NCI-H526 (cell line): ENCODE data around the gene CINP.
"Not testable (repeated sequence)": the region's sequence is repeated elsewhere in the genome, so short reads cannot be mapped to it uniquely, and the experiment has no call there.

Experiments
- DNase-seq, 2 experiments: peaks; one replicate each; lab custom pipeline; 2025; lab: John Stamatoyannopoulos, UW

CINP gene

DNA sequence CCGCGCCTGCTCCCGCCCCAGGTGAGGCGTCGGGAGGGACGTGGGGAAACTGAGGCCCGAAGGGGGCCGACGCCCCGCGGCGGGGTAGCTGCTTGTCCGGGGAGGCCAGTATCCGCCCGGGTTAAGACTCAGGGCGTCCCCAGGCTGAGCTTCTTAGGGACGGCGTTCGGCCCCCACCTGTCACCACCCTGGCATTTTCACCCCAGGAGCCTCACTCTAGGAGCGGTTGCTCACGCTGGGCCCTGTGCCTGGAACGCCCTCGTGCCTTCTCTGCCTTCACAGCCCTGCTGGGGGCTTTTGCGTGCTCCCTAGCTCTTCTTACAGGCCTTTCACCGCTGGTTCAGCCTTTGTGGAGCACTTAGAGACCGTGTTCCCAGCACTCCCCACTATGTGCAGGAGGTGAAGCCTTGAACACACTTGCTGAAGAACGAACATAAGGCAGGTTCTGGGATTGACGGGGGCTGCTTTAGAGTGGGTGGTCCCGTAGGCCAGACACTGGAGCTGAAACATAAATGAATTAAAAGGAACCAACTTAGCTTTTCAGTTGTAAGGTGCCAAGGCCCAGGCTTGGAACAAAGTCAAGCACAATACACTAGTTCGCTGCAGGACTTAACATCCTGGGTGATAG is 42.5 kb downstream of the CINP start:
- peak in 1 of 2 experiments; percentile 38 for DNase-seq

DNA sequence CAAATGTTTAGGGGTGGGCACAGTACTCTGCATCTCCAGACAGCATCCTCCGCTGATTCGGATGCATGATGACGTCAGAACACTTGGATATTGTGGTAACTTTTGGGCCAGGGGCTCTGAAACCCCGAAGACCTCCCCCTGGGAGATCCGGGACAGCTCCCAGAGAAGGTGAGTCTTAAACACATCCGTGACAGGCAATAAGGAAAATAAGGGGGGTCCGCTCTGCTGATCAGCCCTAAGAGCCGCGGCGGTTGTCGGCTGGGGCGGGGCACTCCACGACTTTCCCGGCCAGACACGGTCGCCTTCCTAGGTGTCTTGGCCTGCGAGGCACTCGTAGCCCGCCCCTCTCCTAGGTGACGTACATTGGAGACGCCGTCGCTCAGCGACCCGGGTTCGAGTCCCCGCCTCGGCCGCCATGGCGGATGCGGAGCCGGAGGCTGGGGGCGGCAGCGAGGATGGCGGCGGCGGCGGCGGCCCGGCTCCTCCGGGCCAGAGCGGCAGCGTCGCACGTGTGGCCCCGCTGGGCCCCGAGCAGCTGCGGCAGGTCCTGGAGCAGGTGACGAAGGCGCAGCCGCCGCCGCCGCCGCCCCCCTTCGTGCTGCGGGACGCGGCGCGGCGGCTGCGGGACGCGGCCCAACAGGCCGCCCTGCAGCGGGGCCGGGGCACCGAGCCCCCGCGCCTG is 43.2 kb downstream of the CINP start, which contains the start of gene ZNF839:
Gene ZNF839, plus strand, starts transcription at position 396 of the 682 bp plus-strand sequence. Its CDS starts 20 bp downstream, at position 416.
- DNase-seq = peak; percentile 71 to 93

DNA sequence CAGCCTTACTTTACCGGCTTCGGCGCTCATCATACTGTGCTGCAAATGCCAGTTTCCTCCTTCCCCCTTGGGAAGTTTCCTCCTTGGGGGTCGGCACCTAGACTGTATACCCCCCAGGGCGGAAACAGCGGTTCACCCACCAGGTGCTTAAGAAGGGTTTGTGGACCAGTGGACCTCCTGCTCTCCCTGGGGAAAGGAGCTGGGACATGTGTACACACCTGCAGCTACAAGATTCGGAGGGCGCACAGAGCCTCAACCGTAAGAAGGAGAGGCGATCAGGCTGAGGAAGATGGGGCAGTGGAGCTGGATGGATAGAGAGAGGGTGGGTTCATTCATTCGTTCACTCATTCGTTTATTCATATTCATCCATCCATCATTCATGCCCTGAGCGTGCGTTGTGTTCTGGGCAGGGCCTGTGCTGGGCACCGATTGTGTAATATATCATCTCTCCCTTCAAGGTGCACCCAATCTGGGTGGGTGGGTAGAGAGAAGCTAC is 43.9 kb downstream of the CINP start:
- DNase-seq = peak in 1 of 2 experiments; percentile 23

DNA sequence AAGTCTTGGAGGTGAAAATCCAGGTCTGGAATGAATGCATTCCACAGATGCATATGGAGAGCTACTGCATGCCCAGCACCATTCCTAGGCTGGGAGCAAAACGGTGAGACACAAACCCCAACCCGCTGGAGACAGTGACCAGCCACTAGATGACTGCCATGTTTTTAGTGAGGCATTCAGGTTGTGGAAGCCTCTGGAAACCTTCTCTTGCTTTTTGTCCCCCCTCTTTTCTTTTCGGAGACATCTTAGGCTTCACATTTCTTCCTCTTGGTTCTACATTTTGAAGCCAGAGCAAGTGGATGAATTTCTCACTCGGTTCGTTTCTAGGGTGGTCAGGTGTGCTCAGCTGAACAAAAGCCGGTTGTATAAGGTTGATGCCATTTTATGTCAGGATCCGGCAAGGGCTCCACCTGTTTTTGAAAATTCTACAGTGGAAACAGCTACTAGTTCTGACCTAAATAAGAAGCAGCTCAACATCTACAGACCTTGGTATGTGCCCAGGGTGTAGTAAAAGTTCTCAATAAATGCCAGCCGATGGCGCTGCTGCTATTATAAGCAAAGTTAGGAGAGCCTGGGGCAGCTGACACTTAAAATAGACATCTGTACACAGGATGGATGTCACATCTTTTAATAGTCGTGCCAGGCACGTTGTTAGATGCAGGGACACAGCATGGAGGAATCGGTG is 45.0 kb downstream of the CINP start:
- peak; percentile 37 to 72 for DNase-seq

DNA sequence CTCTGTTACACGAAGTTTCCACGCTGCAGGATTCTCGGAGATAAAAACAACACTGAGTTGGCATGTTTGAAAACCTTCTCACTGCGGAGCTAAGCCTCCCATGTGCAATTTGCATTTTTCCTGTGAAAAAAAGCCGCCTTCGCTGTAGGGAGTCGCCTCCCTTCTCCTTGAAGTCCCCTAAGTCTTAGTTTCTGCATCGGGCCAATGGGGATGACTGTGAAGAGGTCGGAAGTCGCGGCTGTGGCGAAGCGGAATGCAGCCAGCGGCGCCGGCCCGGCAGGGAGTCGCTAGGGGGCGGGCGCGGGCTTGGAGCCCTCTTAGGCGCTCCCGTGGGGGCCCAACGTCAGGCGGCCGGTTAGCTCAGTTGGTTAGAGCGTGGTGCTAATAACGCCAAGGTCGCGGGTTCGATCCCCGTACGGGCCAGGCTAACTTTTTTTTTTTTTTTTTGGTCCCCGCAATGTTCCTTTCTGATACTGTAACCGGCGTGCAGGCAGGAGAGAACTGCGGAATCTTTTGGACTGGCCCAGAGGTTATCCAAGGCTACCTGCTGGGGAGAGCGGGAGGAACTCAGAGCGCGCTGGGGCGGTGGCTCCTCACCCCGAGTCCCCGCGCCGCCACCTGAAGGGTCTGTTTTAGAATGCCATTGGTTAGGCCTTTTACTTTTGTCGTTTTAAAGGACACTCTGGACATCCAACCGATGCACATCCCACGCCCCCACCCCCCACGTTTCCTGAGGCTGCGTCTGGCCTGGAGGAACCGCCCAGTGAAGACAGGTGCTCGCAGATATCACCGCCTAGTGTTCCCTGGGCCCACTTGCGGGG is 45.7 kb downstream of the CINP start:
- peak; percentile 87 to 92 for DNase-seq

DNA sequence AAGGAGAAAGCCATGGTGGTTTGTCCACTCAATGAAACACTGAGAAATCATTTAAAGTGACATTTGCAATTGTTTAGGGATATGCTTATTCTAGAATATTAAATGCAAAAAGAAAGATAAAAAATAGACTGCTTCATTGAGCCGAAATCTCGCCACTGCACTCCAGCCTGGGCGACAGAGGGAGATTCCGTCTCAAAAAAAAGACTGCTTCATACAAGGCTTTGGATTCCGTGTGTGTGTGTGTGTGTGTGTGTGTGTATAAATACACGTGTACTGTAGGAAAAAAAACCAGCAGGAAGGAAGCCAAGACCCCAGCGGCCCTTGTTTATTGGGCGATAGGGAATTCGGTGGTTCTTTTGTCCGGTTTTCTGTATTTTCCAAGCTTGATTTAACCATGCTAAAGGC is 46.4 kb downstream of the CINP start:
- DNase-seq = peak; percentile 51 to 58

DNA sequence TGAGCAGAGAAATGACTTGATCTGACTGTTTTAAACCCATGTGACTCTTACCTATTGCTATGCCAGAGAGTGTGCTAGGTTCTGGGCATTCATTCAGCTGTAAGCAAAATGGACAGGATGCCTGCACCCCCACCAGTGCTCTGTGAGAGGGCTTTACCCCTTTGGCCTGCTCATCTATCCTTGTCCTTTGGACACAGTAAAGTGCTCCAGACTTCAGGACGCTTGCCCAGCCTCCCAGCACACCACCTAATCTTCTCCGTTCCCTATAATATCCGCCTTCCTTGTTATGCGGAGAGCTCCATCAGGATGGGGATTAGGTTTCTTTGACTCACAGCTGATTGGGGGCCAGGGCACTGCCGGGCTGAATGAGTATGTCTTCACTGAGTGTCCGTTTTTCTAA is 47.6 kb downstream of the CINP start:
- no peak for DNase-seq

DNA sequence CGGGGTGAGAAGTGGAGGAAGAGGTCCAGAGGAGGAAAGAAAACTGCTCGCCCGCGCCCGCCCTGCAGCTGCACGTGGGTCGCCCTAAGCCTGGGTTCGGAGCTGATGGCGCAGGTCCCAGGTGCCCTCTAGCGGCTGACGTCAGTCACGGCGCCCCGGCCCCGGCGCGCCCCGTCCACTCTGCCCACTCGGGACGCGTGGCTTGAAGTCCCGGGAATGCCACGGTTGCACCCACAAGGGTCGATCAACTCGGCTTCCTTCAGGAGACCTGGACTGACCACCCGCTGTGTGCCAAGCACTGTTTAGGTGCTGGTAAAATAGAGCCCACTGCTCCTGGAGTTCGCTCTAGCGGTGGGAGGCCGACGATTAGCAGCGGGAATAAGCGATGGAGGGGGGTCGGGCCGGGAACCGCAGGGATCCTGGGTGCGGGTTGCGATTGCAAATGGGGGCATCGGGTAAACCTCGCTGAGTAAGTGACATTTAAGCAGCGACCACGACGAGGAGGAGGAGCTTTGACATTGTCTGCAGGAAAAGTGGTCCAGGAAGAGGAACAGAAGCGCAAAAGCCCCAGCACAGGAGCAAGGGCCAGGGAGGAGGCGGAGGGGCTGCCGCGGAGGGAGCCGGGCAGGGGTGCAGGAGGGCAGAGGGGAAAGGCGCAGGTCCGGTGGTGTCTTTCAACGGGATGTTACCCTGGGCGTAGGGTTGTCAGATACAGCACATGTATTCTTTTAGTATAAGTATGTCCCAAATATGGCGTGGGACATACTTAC is 48.3 kb downstream of the CINP start:
- DNase-seq = peak; percentile 32 to 92

DNA sequence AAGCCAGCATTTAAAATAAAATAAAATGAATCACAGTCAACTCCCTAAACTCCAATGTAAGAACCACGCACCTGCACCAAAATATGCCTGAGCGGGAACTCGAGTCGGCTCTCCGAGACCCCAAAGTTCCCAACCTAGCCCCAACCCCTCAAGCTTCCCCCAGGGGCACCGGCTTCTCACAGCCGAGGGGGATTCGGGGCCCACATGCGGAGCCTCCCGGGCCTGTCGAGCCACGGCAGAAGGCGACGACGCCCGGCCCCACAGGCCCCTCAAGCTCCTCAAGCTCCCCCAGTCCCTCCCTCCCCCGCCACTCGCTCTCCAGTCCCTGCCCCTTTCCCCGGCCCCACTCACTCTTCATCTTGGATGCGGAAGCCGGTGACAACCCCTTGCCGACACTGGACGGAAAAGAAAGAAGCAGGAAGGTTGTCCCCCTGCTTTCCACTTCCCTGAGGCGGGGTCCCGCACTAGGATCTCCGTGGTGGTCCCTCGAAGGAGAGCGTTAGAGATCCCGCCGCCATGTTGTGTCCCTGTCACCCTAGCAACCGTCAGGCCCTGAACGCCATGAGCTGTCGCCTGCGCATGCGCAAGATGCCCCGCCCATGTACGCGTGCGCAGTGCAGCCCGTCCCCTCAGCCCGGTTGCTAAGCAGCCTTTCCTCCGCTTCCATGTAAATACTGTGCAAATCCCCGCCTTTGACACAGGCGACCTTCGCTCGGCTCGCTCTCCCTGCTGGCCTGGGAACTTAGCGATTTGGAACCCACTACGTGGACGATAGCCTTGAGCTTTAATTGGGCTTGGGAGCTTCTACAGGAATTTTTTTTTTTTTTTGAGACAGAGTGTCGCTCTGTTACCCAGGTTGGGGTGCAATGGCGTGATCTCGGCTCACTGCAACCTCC is 57.8 kb downstream of the CINP start, which contains the start of gene MOK:
Gene MOK, minus strand, starts transcription at position 554 of the 896 bp plus-strand sequence. Its CDS starts 196 bp downstream, at position 358.
- peak; percentile 94 to 98 for DNase-seq

DNA sequence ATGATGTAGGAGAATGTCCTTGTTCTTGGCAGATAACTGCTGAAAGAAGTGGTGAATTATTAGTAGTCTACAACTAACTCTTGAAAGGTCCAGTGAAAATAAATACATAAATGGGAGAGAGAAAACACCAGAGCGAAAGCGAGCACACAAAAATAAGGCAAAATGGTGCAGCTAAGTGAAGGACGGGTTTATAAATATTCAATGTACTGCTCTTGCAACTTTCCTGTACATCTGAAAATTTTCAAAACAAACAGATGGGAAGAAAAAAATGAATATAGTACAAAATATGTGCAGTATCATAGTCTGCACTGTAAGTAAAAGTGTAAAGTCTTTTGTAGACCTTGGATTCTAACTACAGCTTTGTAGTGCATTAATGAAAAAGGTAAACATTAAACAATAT is 59.0 kb downstream of the CINP start:
- DNase-seq = no peak

DNA sequence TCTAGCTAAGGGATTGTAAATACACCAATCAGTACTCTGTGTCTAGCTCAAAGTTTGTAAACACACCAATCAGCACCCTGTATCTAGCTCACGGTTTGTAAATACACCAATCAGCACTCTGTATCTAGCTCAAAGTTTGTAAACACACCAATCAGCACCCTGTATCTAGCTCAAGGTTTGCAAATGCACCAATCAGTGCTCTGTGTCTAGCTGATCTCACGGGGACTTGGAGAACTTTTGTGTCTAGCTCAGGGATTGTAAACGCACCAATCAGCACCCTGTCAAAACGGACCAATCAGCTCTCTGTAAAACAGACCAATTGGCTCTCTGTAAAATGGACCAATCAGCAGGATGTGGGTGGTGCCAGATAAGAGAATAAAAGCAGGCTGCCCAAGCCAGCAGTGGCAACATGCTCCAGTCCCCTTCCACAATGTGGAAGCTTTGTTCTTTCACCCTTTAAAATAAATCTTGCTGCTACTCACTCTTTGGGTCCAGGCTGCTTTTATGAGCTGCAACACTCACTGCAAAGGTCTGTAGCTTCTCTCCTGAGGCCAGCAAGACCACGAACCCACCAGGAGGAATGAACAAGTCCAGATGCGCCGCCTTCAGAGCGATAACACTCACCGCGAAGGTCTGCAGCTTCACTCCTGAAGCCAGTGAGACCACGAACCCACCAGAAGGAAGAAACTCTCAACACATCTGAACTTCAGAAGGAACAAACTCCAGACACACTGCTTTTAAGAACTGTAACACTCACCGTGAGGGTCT is 64.2 kb downstream of the CINP start:
- DNase-seq = not testable (repeated sequence)
